MCF 10A (cell line): ENCODE measurements around the gene NUFIP1. TPM values are rescaled to one million over a fixed set of nuclear protein-coding genes. Genes with fewer than 3 reads are reported as not detected.

Experiments used
- BruUV-seq: library from RNA; stranded (reverse); fragments of 400-500 nt; replicated peaks from 2 replicates; lab custom pipeline; 2021; lab: Mats Ljungman, UMichigan
- CTCF ChIA-PET: fragments of 300-600 bp; sonication (Branson Sonifier 250); formaldehyde crosslinking; extraction: SDS; loops from one replicate; lab custom pipeline; 2021; ENCODE audit warnings: antibody characterized with exemption, inconsistent platforms; lab: Yijun Ruan, JAX
- POLR2A ChIA-PET: fragments of 300-600, 350-650 bp; sonication (Branson Sonifier 250); formaldehyde crosslinking; extraction: SDS; loops from one replicate; lab custom pipeline; 2020; ENCODE audit warnings: antibody characterized with exemption, inconsistent platforms; lab: Yijun Ruan, JAX
- DNase-seq: peaks from one replicate; pipeline ENCODE4 v3.0.0-alpha.2; 2018; ENCODE audit not compliant: unreplicated experiment
- H3K27ac Mint-ChIP-seq: one replicate; pipeline ENCODE4 v1.8.0; 2022; ENCODE audit warnings: mild to moderate bottlenecking, low read depth, mixed read lengths; ENCODE audit not compliant: unreplicated experiment
- H3K27me3 Mint-ChIP-seq: one replicate; pipeline ENCODE4 v1.8.0; 2022; ENCODE audit warnings: mixed read lengths; ENCODE audit not compliant: insufficient read depth, unreplicated experiment
- H3K36me3 Mint-ChIP-seq: one replicate; pipeline ENCODE4 v1.8.0; 2022; ENCODE audit warnings: mild to moderate bottlenecking, moderate library complexity, mixed read lengths; ENCODE audit not compliant: insufficient read depth, unreplicated experiment
- H3K4me1 Mint-ChIP-seq: one replicate; pipeline ENCODE4 v1.8.0; 2022; ENCODE audit warnings: mixed read lengths; ENCODE audit not compliant: insufficient read depth, unreplicated experiment
- H3K4me3 Mint-ChIP-seq: one replicate; pipeline ENCODE4 v1.8.0; 2022; ENCODE audit warnings: mild to moderate bottlenecking, moderate library complexity, mixed read lengths; ENCODE audit not compliant: unreplicated experiment
- H3K9me3 Mint-ChIP-seq: one replicate; pipeline ENCODE4 v1.8.0; 2022; ENCODE audit warnings: mixed read lengths; ENCODE audit not compliant: unreplicated experiment
- CTCF ChIP-seq: fragments of 200-600 bp; IDR thresholded peaks from one replicate; pipeline ENCODE4 v1.8.0; 2022; ENCODE audit warnings: antibody characterized with exemption, mild to moderate bottlenecking; ENCODE audit not compliant: unreplicated experiment
- intact Hi-C: fragments of 100-400 bp; cut with micrococcal nuclease; formaldehyde crosslinking; loops from 2 replicates; pipeline ENCODE4 v1.14.1; 2022
- total RNA-seq: library from RNA; stranded (reverse); gene quantifications from 2 replicates; pipeline ENCODE4 v1.2.3, GENCODE V29; 2022

NUFIP1 gene
- total RNA-seq, 1 experiment from 2014 or later = 9.7 TPM

GRCh38 chr13:44938854-44939253 is 50.4 kb downstream of the NUFIP1 start:
- intact Hi-C loops = no loop called here
- H3K4me1 Mint-ChIP-seq = peaks cover 11% of the 10 kb centered on the region
- no peaks in the 10 kb centered on the region for H3K9me3 Mint-ChIP-seq
- no peak for DNase-seq
- ChIA-PET CTCF (no interaction called here), POLR2A (interaction anchor here (0.8 kb wide), 2 partner anchors 13 to 16 kb away, joined by 3 to 4 read pairs; no protein-coding TSS in a partner anchor)
- H3K27ac Mint-ChIP-seq = no peak overlapping the region
- H3K27me3 Mint-ChIP-seq = no peaks in the 10 kb centered on the region
- no peak overlapping the region for H3K4me3 Mint-ChIP-seq
- TF ChIP-seq CTCF = no peak
- peaks cover 33% of the 10 kb centered on the region for H3K36me3 Mint-ChIP-seq
- BruUV-seq = no TSS peak

GRCh38 chr13:44936246-44936645 is 53.0 kb downstream of the NUFIP1 start:
- ChIA-PET CTCF (interaction anchor here (1.0 kb wide), 1 partner anchor 453 kb away, joined by 5 read pairs; no protein-coding TSS in a partner anchor), POLR2A (interaction anchor here (0.7 kb wide), 1 partner anchor 19 kb away, joined by 3 read pairs; no protein-coding TSS in a partner anchor)
- Mint-ChIP-seq H3K4me1 (peaks cover 24% of the 10 kb centered on the region), H3K36me3 (peaks cover 23% of the 10 kb centered on the region), H3K4me3 (no peak overlapping the region), H3K27ac (no peak overlapping the region), H3K27me3 (no peaks in the 10 kb centered on the region), H3K9me3 (no peaks in the 10 kb centered on the region)
- TF ChIP-seq CTCF = no peak
- no peak for DNase-seq
- BruUV-seq = no TSS peak
- intact Hi-C loops = no loop called here

GRCh38 chr13:44934724-44935123 is 54.5 kb downstream of the NUFIP1 start:
- intact Hi-C loops = no loop called here
- Mint-ChIP-seq H3K4me3 (no peak overlapping the region), H3K4me1 (peaks cover 30% of the 10 kb centered on the region), H3K9me3 (no peaks in the 10 kb centered on the region), H3K36me3 (peaks cover 17% of the 10 kb centered on the region), H3K27ac (peak overlapping the region; percentile 88), H3K27me3 (no peaks in the 10 kb centered on the region)
- CTCF ChIA-PET = interaction anchor here (1.6 kb wide), 1 partner anchor 13 kb away, joined by 4 read pairs; no protein-coding TSS in a partner anchor
- no TSS peak for BruUV-seq
- POLR2A ChIA-PET = interaction anchor here (0.7 to 4.0 kb wide), 3 partner anchors 12 to 20 kb away, joined by 4 to 25 read pairs (median 6); no protein-coding TSS in a partner anchor
- DNase-seq = peak; percentile 57
- TF ChIP-seq CTCF = no peak

GRCh38 chr13:44932850-44933251 is 56.4 kb downstream of the NUFIP1 start:
- no peak for TF ChIP-seq CTCF
- Mint-ChIP-seq H3K4me3 (no peak overlapping the region), H3K27ac (peak overlapping the region; percentile 1), H3K27me3 (no peaks in the 10 kb centered on the region), H3K9me3 (no peaks in the 10 kb centered on the region), H3K4me1 (peaks cover 30% of the 10 kb centered on the region), H3K36me3 (peaks cover 16% of the 10 kb centered on the region)
- BruUV-seq = no TSS peak
- intact Hi-C loops = no loop called here
- DNase-seq = peak; percentile 36
- POLR2A ChIA-PET = interaction anchor here (1.3 to 4.0 kb wide), 3 partner anchors 8 to 11 kb away, joined by 4 to 25 read pairs (median 5); no protein-coding TSS in a partner anchor
- CTCF ChIA-PET = interaction anchor here (0.6 to 1.1 kb wide), 3 partner anchors 8 to 349 kb away, joined by 3 read pairs; no protein-coding TSS in a partner anchor
